ENCODE results near the gene B3GALT5. TPM values are rescaled to one million over a fixed set of nuclear protein-coding genes. Genes with fewer than 3 reads are reported as not detected.

The B3GALT5 gene
- total RNA-seq, 1 donor from 2014 or later, result not detected

- Mint-ChIP-seq H3K27ac (no peak overlapping the region), H3K9me3 (no peaks in the 10 kb centered on the region), H3K4me1 (ENCODE audit: low read depth) (peaks cover 9% of the 10 kb centered on the region), H3K27me3 (ENCODE audit: insufficient read depth) (peaks cover 35% of the 10 kb centered on the region), H3K36me3 (ENCODE audit: low read depth) (no peaks in the 10 kb centered on the region), H3K4me3 (no peak overlapping the region)
- intact Hi-C loops (cut with micrococcal nuclease), result no loop called here
- DNase-seq (ENCODE audit: low spot score), result no peak
These were observed 3.6 kb downstream of the B3GALT5 start for GRCh38 chr21:39616211-39616772.

DNA sequence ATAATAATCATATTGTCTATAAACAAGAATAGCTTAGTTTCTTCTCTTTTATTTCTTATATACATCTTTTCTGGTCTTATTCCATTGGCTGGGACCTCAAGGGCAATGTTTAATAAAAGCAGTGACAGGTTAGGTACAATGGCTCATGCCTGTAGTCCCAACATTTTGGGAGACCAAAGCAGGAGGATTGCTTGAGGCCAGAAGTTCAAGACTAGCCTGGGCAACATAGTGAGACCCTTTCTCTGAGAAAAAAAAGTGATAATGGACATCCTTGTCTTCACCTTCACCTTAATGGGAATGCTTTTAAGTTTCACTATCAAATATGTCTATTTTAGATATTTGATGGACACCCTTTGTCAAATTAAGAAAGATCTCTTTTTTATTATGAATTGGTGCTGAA, 8.1 kb downstream of the B3GALT5 start:
- no peaks in the 10 kb centered on the region for H3K4me1 Mint-ChIP-seq (ENCODE audit: low read depth)
- no peak overlapping the region for H3K27ac Mint-ChIP-seq
- no peak overlapping the region for H3K4me3 Mint-ChIP-seq
- H3K36me3 Mint-ChIP-seq (ENCODE audit: low read depth), result no peaks in the 10 kb centered on the region
- DNase-seq (ENCODE audit: low spot score), result no peak
- intact Hi-C loops (cut with micrococcal nuclease), result no loop called here
- H3K9me3 Mint-ChIP-seq, result peaks cover 3% of the 10 kb centered on the region
- peaks cover 2% of the 10 kb centered on the region for H3K27me3 Mint-ChIP-seq (ENCODE audit: insufficient read depth)

DNA sequence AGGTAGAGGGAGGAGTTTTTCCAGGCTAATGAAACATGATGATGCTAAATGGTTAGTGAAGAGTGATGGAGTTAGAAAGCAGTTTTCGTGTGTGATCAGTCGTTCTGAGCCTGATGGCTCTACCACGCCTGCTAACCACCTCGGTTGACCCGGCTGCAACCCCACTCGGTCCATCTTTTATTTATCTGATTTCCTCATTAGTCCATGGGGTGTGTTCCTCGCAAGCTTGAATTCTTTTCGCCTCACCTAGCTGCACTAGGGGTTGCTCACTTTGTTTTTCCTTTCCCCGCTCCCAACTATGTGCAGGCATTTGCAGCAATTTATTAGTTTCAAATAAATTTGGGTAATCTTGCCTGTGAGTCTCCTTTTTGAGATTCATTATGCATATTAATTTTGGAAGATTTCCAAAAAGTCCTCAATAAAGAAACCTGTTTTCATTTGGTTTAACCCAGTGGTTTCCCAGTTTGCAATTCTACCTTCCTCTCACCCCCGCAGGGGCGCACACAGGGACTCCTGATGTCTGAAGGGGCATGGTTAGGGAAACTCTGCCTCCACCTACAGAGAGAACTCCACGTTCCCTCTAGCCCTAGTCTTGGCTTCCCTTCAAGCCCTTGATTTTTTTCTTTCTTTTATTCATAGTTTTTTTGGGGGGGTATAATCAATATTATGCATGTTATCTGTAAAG, 12.6 kb downstream of the B3GALT5 start:
- Mint-ChIP-seq H3K27ac (no peak overlapping the region), H3K9me3 (peaks cover 3% of the 10 kb centered on the region), H3K36me3 (ENCODE audit: low read depth) (no peaks in the 10 kb centered on the region), H3K4me3 (no peak overlapping the region), H3K4me1 (ENCODE audit: low read depth) (no peaks in the 10 kb centered on the region), H3K27me3 (ENCODE audit: insufficient read depth) (peaks cover 2% of the 10 kb centered on the region)
- no peak for DNase-seq (ENCODE audit: low spot score)
- intact Hi-C loops (cut with micrococcal nuclease), result no loop called here

DNA sequence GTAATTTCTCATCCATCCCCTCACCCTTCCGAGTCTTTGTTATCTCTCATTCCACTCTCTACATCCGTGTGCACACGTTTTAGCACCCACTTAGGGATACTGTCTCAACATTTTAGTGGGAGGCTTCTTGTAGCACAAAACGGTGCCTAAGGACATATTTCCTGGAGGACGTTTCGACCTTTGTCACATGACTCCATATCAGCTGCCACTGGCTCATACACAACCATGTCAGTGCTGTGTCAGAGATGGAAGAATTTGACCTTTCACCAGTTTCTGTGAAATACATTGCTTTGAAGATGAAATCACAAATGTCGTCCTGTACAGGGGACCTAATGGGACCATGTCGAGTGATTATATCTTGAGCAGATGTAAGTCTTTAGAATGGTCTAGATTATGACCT, 15.6 kb downstream of the B3GALT5 start:
- DNase-seq (ENCODE audit: low spot score), result no peak
- peaks cover 3% of the 10 kb centered on the region for H3K9me3 Mint-ChIP-seq

GRCh38 chr21:39630191-39630591, 17.5 kb downstream of the B3GALT5 start:
- DNase-seq (ENCODE audit: low spot score), result no peak
- Mint-ChIP-seq H3K27me3 (ENCODE audit: insufficient read depth) (no peaks in the 10 kb centered on the region), H3K27ac (no peak overlapping the region), H3K36me3 (ENCODE audit: low read depth) (no peaks in the 10 kb centered on the region), H3K9me3 (no peaks in the 10 kb centered on the region), H3K4me3 (no peak overlapping the region), H3K4me1 (ENCODE audit: low read depth) (no peaks in the 10 kb centered on the region)
- intact Hi-C loops (cut with micrococcal nuclease), result no loop called here

More for the DNA sequence above, 15.6 kb downstream of the B3GALT5 start:
- H3K27ac Mint-ChIP-seq, result no peak overlapping the region
- no peaks in the 10 kb centered on the region for H3K36me3 Mint-ChIP-seq (ENCODE audit: low read depth)
- H3K4me1 Mint-ChIP-seq (ENCODE audit: low read depth), result no peaks in the 10 kb centered on the region
- intact Hi-C loops (cut with micrococcal nuclease), result no loop called here
- H3K4me3 Mint-ChIP-seq, result no peak overlapping the region
- no peaks in the 10 kb centered on the region for H3K27me3 Mint-ChIP-seq (ENCODE audit: insufficient read depth)

GRCh38 chr21:39630827-39631226, 18.1 kb downstream of the B3GALT5 start:
- no peak for DNase-seq (ENCODE audit: low spot score)
- no peaks in the 10 kb centered on the region for H3K9me3 Mint-ChIP-seq
- intact Hi-C loops (cut with micrococcal nuclease), result no loop called here
- no peaks in the 10 kb centered on the region for H3K4me1 Mint-ChIP-seq (ENCODE audit: low read depth)
- no peak overlapping the region for H3K4me3 Mint-ChIP-seq
- H3K27ac Mint-ChIP-seq, result no peak overlapping the region
- no peaks in the 10 kb centered on the region for H3K36me3 Mint-ChIP-seq (ENCODE audit: low read depth)
- H3K27me3 Mint-ChIP-seq (ENCODE audit: insufficient read depth), result no peaks in the 10 kb centered on the region

DNA sequence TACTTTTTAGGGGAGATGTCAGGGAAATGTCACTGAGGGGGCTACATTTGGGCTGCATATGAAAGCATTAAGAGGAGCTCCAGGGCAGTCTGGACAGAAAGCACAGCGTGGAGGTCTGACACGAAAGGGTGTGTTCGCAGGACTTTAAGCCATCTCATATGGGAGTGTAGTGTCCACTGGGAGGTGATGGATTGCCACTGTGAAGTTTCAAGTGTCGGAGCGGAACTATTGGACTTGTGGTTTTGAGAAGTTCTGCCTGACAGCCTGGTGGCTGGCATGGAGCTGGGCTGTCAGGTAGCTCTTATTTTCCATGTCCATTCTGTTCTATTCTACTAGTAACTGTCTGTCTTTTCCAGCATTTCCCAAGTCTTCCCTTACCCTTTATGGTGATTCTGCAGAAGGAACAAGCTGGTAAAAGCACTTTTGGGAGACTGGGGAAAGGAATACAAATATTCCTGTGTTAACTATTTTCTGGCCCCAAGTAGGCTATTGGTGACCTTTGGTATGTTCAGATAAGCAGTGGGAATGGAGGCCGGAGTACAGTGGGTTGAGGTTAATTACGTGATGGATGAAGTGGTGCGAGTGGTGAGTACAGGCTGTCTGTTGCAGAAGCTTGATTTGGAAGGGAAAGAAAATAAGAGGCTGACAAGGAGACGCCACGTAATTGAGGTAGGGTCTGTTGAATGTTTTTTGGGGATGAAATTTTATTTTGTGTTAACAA, 19.3 kb downstream of the B3GALT5 start:
- Mint-ChIP-seq H3K9me3 (no peaks in the 10 kb centered on the region), H3K4me1 (ENCODE audit: low read depth) (no peaks in the 10 kb centered on the region), H3K27me3 (ENCODE audit: insufficient read depth) (no peaks in the 10 kb centered on the region), H3K4me3 (no peak overlapping the region), H3K36me3 (ENCODE audit: low read depth) (no peaks in the 10 kb centered on the region), H3K27ac (no peak overlapping the region)
- intact Hi-C loops (cut with micrococcal nuclease), result no loop called here
- DNase-seq (ENCODE audit: low spot score), result no peak

DNA sequence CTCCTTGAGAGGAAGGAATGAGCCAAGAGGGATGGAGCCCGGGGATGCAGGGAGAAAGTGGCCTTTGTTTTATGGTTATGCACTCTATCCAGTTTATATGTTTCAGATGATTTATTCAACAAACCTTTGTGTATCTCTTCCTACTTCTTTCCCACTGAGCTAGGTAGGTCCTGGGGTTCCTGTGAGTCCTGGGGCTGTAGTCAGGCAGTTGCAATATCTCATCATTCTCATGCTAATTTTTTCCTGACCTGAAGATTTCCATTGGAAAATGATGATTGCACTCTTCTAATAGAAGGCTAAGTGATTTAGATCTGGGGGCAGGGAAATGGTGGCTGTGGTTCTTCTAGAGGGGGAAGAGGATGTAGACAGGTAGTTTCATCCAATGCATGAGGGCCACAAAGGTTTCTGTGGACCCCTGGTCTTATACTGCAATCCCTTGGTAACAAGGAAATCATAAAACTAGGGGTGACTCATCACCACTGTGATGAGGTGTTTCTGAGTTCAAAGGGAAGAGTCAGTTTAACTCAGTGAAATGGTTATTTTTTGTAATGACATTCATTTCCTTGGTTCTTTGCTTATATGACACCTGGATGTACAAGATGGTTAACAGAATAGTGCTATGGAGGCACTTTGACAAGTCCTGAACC, 20.2 kb downstream of the B3GALT5 start:
- Mint-ChIP-seq H3K27ac (no peak overlapping the region), H3K27me3 (ENCODE audit: insufficient read depth) (no peaks in the 10 kb centered on the region), H3K4me3 (no peak overlapping the region), H3K9me3 (no peaks in the 10 kb centered on the region), H3K36me3 (ENCODE audit: low read depth) (no peaks in the 10 kb centered on the region), H3K4me1 (ENCODE audit: low read depth) (no peaks in the 10 kb centered on the region)
- no peak for DNase-seq (ENCODE audit: low spot score)
- intact Hi-C loops (cut with micrococcal nuclease), result no loop called here

DNA sequence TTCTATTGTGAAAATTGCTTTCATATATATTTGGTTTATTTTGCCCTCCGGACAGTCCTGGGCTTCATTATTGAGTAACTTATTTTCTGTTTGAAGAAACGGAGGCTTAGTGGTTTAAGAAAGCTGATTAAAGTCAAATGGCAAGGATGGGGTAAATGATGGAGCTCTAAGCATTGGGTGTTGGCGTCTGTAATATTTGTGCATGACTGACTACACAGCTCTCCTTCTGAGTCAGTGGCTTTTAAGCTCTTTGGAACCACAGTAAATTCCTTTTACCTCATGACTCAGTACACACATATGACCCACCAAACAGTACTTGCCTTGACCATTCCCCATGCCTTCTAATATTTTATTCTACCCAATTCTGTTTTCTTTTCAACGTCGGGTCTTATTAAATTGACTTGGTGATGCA, 21.0 kb downstream of the B3GALT5 start:
- Mint-ChIP-seq H3K9me3 (no peaks in the 10 kb centered on the region), H3K36me3 (ENCODE audit: low read depth) (no peaks in the 10 kb centered on the region), H3K27ac (no peak overlapping the region), H3K4me3 (no peak overlapping the region), H3K4me1 (ENCODE audit: low read depth) (no peaks in the 10 kb centered on the region), H3K27me3 (ENCODE audit: insufficient read depth) (no peaks in the 10 kb centered on the region)
- no peak for DNase-seq (ENCODE audit: low spot score)
- intact Hi-C loops (cut with micrococcal nuclease), result no loop called here

DNA sequence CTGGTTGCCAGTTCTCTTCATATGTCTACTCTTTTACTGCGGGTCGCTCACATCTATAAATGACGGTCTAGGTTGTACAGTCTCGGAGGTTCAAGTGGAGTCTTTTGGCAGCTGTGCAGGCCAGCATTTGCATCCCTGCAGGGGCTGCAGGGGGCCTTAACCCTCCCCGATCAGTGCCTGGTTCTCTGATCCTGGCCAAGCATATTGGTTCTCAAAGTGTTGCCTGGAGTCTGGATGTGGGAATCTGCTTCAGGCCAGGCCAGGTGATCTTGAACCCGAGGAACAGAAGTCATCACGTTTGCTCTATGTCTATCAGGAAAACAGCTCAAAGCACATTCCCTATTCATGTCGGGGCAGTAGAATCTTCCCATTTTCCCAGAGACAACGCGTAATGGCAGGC, 21.8 kb downstream of the B3GALT5 start:
- no peak overlapping the region for H3K27ac Mint-ChIP-seq
- no peak for DNase-seq (ENCODE audit: low spot score)
- H3K4me1 Mint-ChIP-seq (ENCODE audit: low read depth), result no peaks in the 10 kb centered on the region
- H3K27me3 Mint-ChIP-seq (ENCODE audit: insufficient read depth), result no peaks in the 10 kb centered on the region
- H3K4me3 Mint-ChIP-seq, result no peak overlapping the region
- no peaks in the 10 kb centered on the region for H3K36me3 Mint-ChIP-seq (ENCODE audit: low read depth)
- intact Hi-C loops (cut with micrococcal nuclease), result no loop called here
- H3K9me3 Mint-ChIP-seq, result no peaks in the 10 kb centered on the region

- no peaks in the 10 kb centered on the region for H3K4me1 Mint-ChIP-seq (ENCODE audit: low read depth)
- DNase-seq (ENCODE audit: low spot score), result no peak
- no peaks in the 10 kb centered on the region for H3K36me3 Mint-ChIP-seq (ENCODE audit: low read depth)
- no peak overlapping the region for H3K4me3 Mint-ChIP-seq
- H3K27me3 Mint-ChIP-seq (ENCODE audit: insufficient read depth), result no peaks in the 10 kb centered on the region
- intact Hi-C loops (cut with micrococcal nuclease), result no loop called here
- H3K9me3 Mint-ChIP-seq, result no peaks in the 10 kb centered on the region
- H3K27ac Mint-ChIP-seq, result no peak overlapping the region
These were observed 24.6 kb downstream of the B3GALT5 start for GRCh38 chr21:39637197-39637970.

DNA sequence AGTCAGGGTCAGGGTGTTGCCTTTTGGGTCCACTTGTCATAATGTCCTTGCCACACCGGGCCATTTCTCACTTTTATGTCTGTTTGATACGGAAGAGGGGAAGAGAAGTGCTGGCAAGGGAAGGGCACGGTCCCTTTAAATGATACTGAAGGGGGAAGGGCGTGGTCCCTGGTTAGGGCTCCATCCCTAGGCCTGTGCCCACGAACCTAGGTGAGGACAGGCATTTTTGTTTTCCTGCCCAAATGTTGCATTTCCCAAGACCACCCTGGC, 25.2 kb downstream of the B3GALT5 start:
- Mint-ChIP-seq H3K36me3 (ENCODE audit: low read depth) (no peaks in the 10 kb centered on the region), H3K27me3 (ENCODE audit: insufficient read depth) (no peaks in the 10 kb centered on the region), H3K4me3 (no peak overlapping the region), H3K9me3 (no peaks in the 10 kb centered on the region), H3K27ac (no peak overlapping the region), H3K4me1 (ENCODE audit: low read depth) (no peaks in the 10 kb centered on the region)
- intact Hi-C loops (cut with micrococcal nuclease), result no loop called here
- DNase-seq (ENCODE audit: low spot score), result no peak

GRCh38 chr21:39638281-39638680, 25.5 kb downstream of the B3GALT5 start:
- DNase-seq (ENCODE audit: low spot score), result no peak
- no peaks in the 10 kb centered on the region for H3K27me3 Mint-ChIP-seq (ENCODE audit: insufficient read depth)
- intact Hi-C loops (cut with micrococcal nuclease), result no loop called here
- H3K4me1 Mint-ChIP-seq (ENCODE audit: low read depth), result no peaks in the 10 kb centered on the region
- no peak overlapping the region for H3K27ac Mint-ChIP-seq
- H3K4me3 Mint-ChIP-seq, result no peak overlapping the region
- H3K9me3 Mint-ChIP-seq, result no peaks in the 10 kb centered on the region
- no peaks in the 10 kb centered on the region for H3K36me3 Mint-ChIP-seq (ENCODE audit: low read depth)
